GM06990 (cell line): ENCODE data around the gene ZBED5.
"Not testable (repeated sequence)": the region's sequence is repeated elsewhere in the genome, so short reads cannot be mapped to it uniquely, and the experiment has no call there.

ENCODE experiments used
- DNase-seq: peaks from one replicate; pipeline ENCODE4 v3.0.0-alpha.2; 2011; ENCODE audit not compliant: insufficient read length; ENCODE audit errors: extremely low read depth
- H3K27me3 ChIP-seq: replicated peaks from 2 replicates; pipeline ENCODE4 v1.6.0; 2011; ENCODE audit warnings: low read length; ENCODE audit not compliant: control insufficient read depth, insufficient read depth
- H3K36me3 ChIP-seq: 2 replicates; pipeline ENCODE4 v1.5.1; 2011; ENCODE audit warnings: low read length; ENCODE audit not compliant: control insufficient read depth, insufficient read depth
- H3K4me3 ChIP-seq: replicated peaks from 2 replicates; pipeline ENCODE4 v1.5.1; 2011; ENCODE audit warnings: low read depth, mild to moderate bottlenecking, control low read depth, low read length
- TF ChIP-seq, protein P1 (sequence below): IDR thresholded peaks from 2 replicates; pipeline ENCODE4 v1.5.1; 2011; ENCODE audit warnings: low read length, control low read depth, mild to moderate bottlenecking, inconsistent platforms; ENCODE audit not compliant: insufficient read depth, poor library complexity, severe bottlenecking

ZBED5 gene

DNA sequence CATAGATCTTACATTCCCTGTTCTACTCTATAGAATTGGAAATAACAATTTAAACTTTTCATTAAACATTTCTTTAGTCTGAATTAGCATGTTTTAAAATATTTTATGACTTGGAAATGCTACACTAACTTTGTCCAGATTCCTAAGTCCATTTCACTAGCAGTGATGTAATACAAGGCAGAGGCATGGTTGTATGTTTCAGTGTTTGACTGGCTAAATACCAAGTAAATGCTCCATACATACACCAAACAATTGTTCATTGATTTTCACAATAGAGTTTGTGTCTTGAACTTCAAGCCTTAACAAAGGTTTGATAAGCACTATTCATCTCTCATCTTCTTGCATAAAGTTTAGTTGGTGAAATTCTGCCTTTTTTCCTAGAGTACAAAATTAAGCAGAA is 13.5 kb downstream of the ZBED5 start:
- H3K36me3 ChIP-seq, result no peaks in the 10 kb centered on the region
- no peaks in the 10 kb centered on the region for H3K27me3 ChIP-seq
- TF ChIP-seq, protein P1, sequence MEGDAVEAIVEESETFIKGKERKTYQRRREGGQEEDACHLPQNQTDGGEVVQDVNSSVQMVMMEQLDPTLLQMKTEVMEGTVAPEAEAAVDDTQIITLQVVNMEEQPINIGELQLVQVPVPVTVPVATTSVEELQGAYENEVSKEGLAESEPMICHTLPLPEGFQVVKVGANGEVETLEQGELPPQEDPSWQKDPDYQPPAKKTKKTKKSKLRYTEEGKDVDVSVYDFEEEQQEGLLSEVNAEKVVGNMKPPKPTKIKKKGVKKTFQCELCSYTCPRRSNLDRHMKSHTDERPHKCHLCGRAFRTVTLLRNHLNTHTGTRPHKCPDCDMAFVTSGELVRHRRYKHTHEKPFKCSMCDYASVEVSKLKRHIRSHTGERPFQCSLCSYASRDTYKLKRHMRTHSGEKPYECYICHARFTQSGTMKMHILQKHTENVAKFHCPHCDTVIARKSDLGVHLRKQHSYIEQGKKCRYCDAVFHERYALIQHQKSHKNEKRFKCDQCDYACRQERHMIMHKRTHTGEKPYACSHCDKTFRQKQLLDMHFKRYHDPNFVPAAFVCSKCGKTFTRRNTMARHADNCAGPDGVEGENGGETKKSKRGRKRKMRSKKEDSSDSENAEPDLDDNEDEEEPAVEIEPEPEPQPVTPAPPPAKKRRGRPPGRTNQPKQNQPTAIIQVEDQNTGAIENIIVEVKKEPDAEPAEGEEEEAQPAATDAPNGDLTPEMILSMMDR, result no peak
- no peak for DNase-seq
- H3K4me3 ChIP-seq, result no peak overlapping the region

DNA sequence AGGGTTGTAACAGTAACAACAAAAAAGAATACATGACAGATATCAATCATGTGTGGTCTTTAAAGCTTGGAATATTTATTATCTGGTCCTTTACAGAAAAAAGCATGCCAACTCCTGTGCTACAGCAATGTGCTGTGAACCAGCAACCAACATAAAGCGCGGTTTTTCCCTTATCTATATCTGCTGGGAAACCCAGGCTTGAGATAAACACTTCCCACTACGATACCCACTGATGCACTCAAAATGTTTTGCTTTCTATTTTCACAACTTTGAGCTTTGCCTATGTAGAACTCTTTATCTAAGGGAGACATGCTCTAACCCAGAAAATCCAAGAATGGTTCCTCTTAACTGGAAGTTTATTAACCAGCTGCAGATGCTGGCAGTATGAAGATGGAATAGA is 19.0 kb downstream of the ZBED5 start:
- TF ChIP-seq, protein P1, result no peak
- Histone ChIP-seq H3K36me3 (no peaks in the 10 kb centered on the region), H3K4me3 (no peak overlapping the region), H3K27me3 (no peaks in the 10 kb centered on the region)
- no peak for DNase-seq

DNA sequence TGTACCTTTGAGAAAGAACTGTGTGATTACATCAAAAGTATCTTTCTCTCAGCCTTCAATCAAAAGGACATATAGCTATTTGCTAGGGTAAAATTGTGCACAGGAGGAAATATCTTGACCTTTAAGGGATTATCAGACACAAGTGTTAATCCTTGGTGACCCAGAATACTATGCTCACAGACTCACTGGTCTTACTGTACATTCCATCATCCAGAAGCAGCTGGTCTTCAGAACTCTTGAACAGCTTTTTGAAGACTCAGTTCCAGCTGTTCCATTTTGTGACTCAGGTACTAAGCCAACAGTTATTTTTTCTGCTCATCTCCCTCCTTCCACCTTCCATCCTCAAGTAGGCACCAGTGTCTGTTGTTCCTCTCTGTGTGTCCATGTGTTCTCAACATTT is 19.8 kb downstream of the ZBED5 start:
- no peaks in the 10 kb centered on the region for H3K36me3 ChIP-seq
- DNase-seq, result no peak
- TF ChIP-seq, protein P1, result no peak
- no peaks in the 10 kb centered on the region for H3K27me3 ChIP-seq
- H3K4me3 ChIP-seq, result no peak overlapping the region

DNA sequence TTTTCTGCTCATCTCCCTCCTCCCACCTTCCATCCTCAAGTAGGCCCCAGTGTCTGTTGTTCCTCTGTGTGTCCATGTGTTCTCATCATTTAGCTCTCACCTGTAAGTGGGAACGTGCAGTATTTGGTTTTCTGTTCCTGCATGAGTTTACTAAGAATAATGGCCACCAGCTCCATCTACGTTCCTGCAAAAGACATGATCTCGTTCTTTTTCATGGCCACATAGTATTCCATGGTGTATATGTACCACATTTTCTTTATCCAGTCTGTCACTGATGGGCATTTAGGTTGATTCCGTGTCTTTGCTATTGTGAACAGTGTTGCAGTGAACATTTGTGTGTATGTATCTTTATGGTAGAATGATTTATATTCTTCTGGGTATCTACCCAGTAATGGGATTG is 21.0 kb downstream of the ZBED5 start:
- not testable (repeated sequence) for H3K36me3 ChIP-seq, DNase-seq, H3K4me3 ChIP-seq, H3K27me3 ChIP-seq

DNA sequence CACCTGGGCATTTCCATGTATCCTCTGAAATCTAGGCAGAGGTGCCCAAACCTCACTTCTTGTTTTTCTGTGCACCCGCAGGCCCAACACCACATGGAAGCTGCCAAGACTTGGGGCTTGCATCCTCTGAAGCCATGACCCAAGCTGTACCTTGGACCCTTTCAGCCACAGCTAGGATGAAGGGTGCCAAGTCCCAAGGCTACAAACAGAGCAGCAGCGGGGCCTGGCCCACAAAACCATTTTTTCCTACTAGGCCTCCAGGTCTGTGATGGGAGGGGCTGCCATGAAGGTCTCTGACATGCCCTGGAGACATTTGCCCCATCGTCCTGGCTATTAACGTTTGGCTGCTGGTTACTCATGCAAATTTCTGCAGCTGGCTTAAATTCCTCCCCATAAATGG is 28.7 kb downstream of the ZBED5 start:
- TF ChIP-seq, protein P1, result no peak
- DNase-seq, result no peak
- H3K36me3 ChIP-seq, result no peaks in the 10 kb centered on the region
- no peak overlapping the region for H3K4me3 ChIP-seq
- H3K27me3 ChIP-seq, result no peaks in the 10 kb centered on the region; the same call in 1 of the 2 replicates

DNA sequence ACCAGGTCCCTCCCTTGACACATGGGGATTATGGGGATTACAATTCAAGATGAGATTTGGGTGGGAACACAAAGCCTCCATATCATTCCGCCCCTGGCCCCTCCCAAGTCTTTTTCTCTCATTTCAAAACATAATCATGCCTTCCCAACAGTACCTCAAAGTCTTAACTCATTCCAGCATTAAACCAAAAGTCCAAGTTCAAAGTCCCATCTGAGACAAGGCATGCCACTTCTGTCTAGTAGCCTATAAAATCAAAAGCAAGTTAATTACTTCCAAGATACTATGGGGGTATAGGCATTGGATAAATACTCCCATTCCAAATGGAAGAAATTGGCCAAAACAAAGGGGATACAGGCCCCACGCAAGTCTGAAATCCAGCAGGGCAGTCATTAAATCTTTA is 29.5 kb downstream of the ZBED5 start:
- TF ChIP-seq, protein P1, result no peak
- Histone ChIP-seq H3K27me3 (no peaks in the 10 kb centered on the region; the same call in 1 of the 2 replicates), H3K36me3 (no peaks in the 10 kb centered on the region), H3K4me3 (no peak overlapping the region)
- no peak for DNase-seq
